Gastrocnemius medialis (tissue), 4 donors: ENCODE measurements around the gene DEF6. TPM values are rescaled to one million over a fixed set of nuclear protein-coding genes. Genes with fewer than 3 reads are reported as not detected.

Experiments
- ATAC-seq, 2 donors: fragments of 150-250 bp; one replicate each; pipeline ENCODE4 v1.9.1; 2016
- DNase-seq, 2 donors: peaks; one replicate each; pipeline ENCODE4 v3.0.0-alpha.2; 2019
- H3K27ac ChIP-seq, 4 donors: fragments of 200-600 bp; sonication (generic); 1 replicate in 1 of 4; 2 replicates in 3 of 4; pipeline ENCODE4 v1.5.1; 2016 to 2018; ENCODE audit warnings: mild to moderate bottlenecking in 2 of 4, moderate library complexity in 1 of 4
- H3K27me3 ChIP-seq, 3 donors: fragments of 200-600 bp; sonication (generic) in 2 of 3; 1 replicate in 1 of 3; 2 replicates in 2 of 3; pipeline versions ENCODE4 v1.5.1 to v1.6.0; 2016 to 2019; ENCODE audit warnings: mild to moderate bottlenecking in 1 of 3, moderate library complexity in 1 of 3
- H3K36me3 ChIP-seq, 2 donors: fragments of 200-600 bp; sonication (generic) in 1 of 2; one replicate each; pipeline ENCODE4 v1.5.1; 2017 to 2018
- H3K4me1 ChIP-seq, 2 donors: fragments of 200-600 bp; sonication (generic) in 1 of 2; one replicate each; pipeline ENCODE4 v1.5.1; 2016 to 2017; ENCODE audit warnings: mild to moderate bottlenecking in 2 of 2
- H3K4me3 ChIP-seq, 4 donors: fragments of 200-600 bp; sonication (generic) in 3 of 4; 1 replicate in 1 of 4; 2 replicates in 3 of 4; pipeline ENCODE4 v1.5.1; 2016 to 2019; ENCODE audit warnings: mild to moderate bottlenecking in 2 of 4
- H3K9me3 ChIP-seq, 3 donors: fragments of 200-600 bp; sonication (generic) in 2 of 3; 1 replicate in 1 of 3; 2 replicates in 2 of 3; pipeline ENCODE4 v1.5.1; 2016 to 2019
- CTCF ChIP-seq, 5 experiments: fragments of 450-650 bp in 3 of 5; fragments of 200-600 bp in 2 of 5; sonication (generic) in 2 of 5; IDR thresholded peaks in 4 of 5; conservative IDR thresholded peaks in 1 of 5; 1 replicate in 4 of 5; 2 replicates in 1 of 5; pipeline ENCODE4 v1.5.1; 2016 to 2019; ENCODE audit warnings: antibody characterized with exemption in 5 of 5, mild to moderate bottlenecking in 3 of 5, moderate library complexity in 3 of 5
- POLR2A ChIP-seq, 2 donors: fragments of 450-650 bp; IDR thresholded peaks; one replicate each; pipeline ENCODE4 v1.6.1; 2017; ENCODE audit warnings: antibody characterized with exemption in 2 of 2, mild to moderate bottlenecking in 2 of 2, moderate library complexity in 2 of 2
- in situ Hi-C, 4 donors: fragments of 200-750 bp; cut with MboI; loops; one replicate each; pipeline versions ENCODE4 v1.15.0 to v1.8.0; 2017; ENCODE audit warnings: low sequenced_read_pairs in 4 of 4
- intact Hi-C: fragments of 100-400 bp; cut with DNase I; formaldehyde crosslinking; loops from one replicate; pipeline ENCODE4 v1.15.1; 2023; ENCODE audit warnings: low total_unique reads
- total RNA-seq, 4 donors: library from RNA; depleted of rRNA; stranded (reverse); fragments of >200 nt; gene quantifications; one replicate each; pipeline versions ENCODE4 v1.1.0 to v1.2.3, GENCODE V29; 2016

Gene DEF6
- total RNA-seq, 4 donors from 2014 or later, result 0.15 to 2.9 (median 0.68) TPM

GRCh38 chr6:35259948-35260590 lies 37.5 kb upstream of the DEF6 start:
- no peaks in the 10 kb centered on the region for H3K9me3 ChIP-seq
- peak overlapping the region; percentile 74 to 90 (median 86) for H3K4me3 ChIP-seq
- in situ Hi-C loops (no loop called here), intact Hi-C loops (loop anchor here (5.0 to 10.0 kb wide), 2 partner anchors 475 to 868 kb away; partner anchors contain the start of genes ARMC12 and NUDT3)
- ATAC-seq, result peak; percentile 32 to 34
- TF ChIP-seq CTCF (IDR thresholded peaks at IDR 0.05 in 4 of 5, conservative IDR thresholded peaks at IDR 0.05 in 1 of 5) (no peak), POLR2A (IDR thresholded peaks at IDR 0.05) (no peak)
- peak overlapping the region; percentile 93 to 99 (median 96) for H3K27ac ChIP-seq
- peaks cover 35 to 53% of the 10 kb centered on the region in 2 donors for H3K4me1 ChIP-seq
- no peaks in the 10 kb centered on the region for H3K27me3 ChIP-seq
- H3K36me3 ChIP-seq, result no peaks in the 10 kb centered on the region
- peak; percentile 55 to 70 for DNase-seq

GRCh38 chr6:35260591-35261570 lies 36.7 kb upstream of the DEF6 start:
- in situ Hi-C loops (no loop called here), intact Hi-C loops (loop anchor here (5.0 to 10.0 kb wide), 2 partner anchors 474 to 869 kb away; partner anchors contain the start of genes ARMC12 and NUDT3)
- no peaks in the 10 kb centered on the region for H3K27me3 ChIP-seq
- H3K9me3 ChIP-seq, result no peaks in the 10 kb centered on the region
- peak overlapping the region; percentile 93 to 99 (median 96) for H3K27ac ChIP-seq
- H3K4me3 ChIP-seq, result peak overlapping the region; percentile 74 to 90 (median 86)
- no peak for TF ChIP-seq CTCF (IDR thresholded peaks at IDR 0.05 in 4 of 5, conservative IDR thresholded peaks at IDR 0.05 in 1 of 5)
- TF ChIP-seq POLR2A (IDR thresholded peaks at IDR 0.05), result no peak
- DNase-seq (no peak), ATAC-seq (no peak)
- H3K36me3 ChIP-seq, result no peaks in the 10 kb centered on the region
- H3K4me1 ChIP-seq, result peaks cover 43 to 62% of the 10 kb centered on the region in 2 donors

GRCh38 chr6:35262596-35262995 lies 35.0 kb upstream of the DEF6 start:
- DNase-seq (no peak), ATAC-seq (no peak)
- Histone ChIP-seq H3K9me3 (no peaks in the 10 kb centered on the region), H3K36me3 (no peaks in the 10 kb centered on the region), H3K27ac (peak overlapping the region; percentile 93 to 99 (median 96)), H3K4me1 (peaks cover 51 to 70% of the 10 kb centered on the region in 2 donors), H3K4me3 (no peak overlapping the region), H3K27me3 (no peaks in the 10 kb centered on the region)
- in situ Hi-C loops, result no loop called here
- intact Hi-C loops, result loop anchor here (5.0 to 10.0 kb wide), 2 partner anchors 472 to 870 kb away; partner anchors contain the start of genes ARMC12 and NUDT3
- TF ChIP-seq CTCF (IDR thresholded peaks at IDR 0.05 in 4 of 5, conservative IDR thresholded peaks at IDR 0.05 in 1 of 5), result no peak
- TF ChIP-seq POLR2A (IDR thresholded peaks at IDR 0.05), result no peak

GRCh38 chr6:35264550-35265274 lies 32.9 kb upstream of the DEF6 start:
- DNase-seq (no peak), ATAC-seq (peak; percentile 42)
- Histone ChIP-seq H3K36me3 (no peaks in the 10 kb centered on the region), H3K4me1 (peaks cover 57 to 70% of the 10 kb centered on the region in 2 donors), H3K9me3 (no peaks in the 10 kb centered on the region), H3K27me3 (no peaks in the 10 kb centered on the region), H3K4me3 (no peak overlapping the region), H3K27ac (peak overlapping the region; percentile 93 to 99 (median 96))
- TF ChIP-seq POLR2A (IDR thresholded peaks at IDR 0.05) (peak in 1 of 2 donors; percentile 36), CTCF (IDR thresholded peaks at IDR 0.05 in 4 of 5, conservative IDR thresholded peaks at IDR 0.05 in 1 of 5) (no peak)
- intact Hi-C loops (loop anchor here (5.0 to 10.0 kb wide), 2 partner anchors 470 to 872 kb away; partner anchors contain the start of genes ARMC12 and NUDT3), in situ Hi-C loops (no loop called here)
